Endothelial cell of umbilical vein (primary cell): ENCODE measurements around the gene NME7. TPM values are rescaled to one million over a fixed set of nuclear protein-coding genes. Genes with fewer than 3 reads are reported as not detected.

Experiments used
- BruUV-seq: library from RNA; stranded (reverse); fragments of 400-500 nt; replicated peaks from 2 replicates; lab custom pipeline; 2021; lab: Mats Ljungman, UMichigan
- CTCF ChIA-PET: fragments of 300-600, 350-600 bp; sonication (Branson Sonifier 250); formaldehyde crosslinking; loops from one replicate; lab custom pipeline; 2021; ENCODE audit warnings: antibody characterized with exemption, inconsistent platforms; lab: Charles Lee
- POLR2A ChIA-PET: fragments of 300-600, 350-600 bp; sonication (Branson Sonifier 250); formaldehyde crosslinking; loops from one replicate; lab custom pipeline; 2021; ENCODE audit warnings: antibody characterized with exemption, inconsistent platforms; lab: Charles Lee
- DNase-seq: peaks from one replicate; pipeline ENCODE4 v3.0.0-alpha.2; 2011; ENCODE audit warnings: low read depth, low spot score
- FAIRE-seq: peaks from 2 replicates; lab custom pipeline; 2011; peaks lifted over from hg19 to GRCh38; lab: Jason Lieb, UNC
- H2AFZ ChIP-seq: 2 replicates; pipeline ENCODE4 v1.6.0; 2012; ENCODE audit warnings: low read depth, low read length, control low read depth, inconsistent platforms
- H3K27ac ChIP-seq: 2 replicates; pipeline ENCODE4 v1.5.1; 2011; ENCODE audit warnings: low read depth, mild to moderate bottlenecking, control low read depth, low read length, moderate library complexity; ENCODE audit not compliant: insufficient read depth
- H3K27me3 ChIP-seq, 2 experiments: 2 replicates each; pipeline versions ENCODE4 v1.6.0 to v1.6.1; 2011; ENCODE audit warnings: low read length in 2 of 2, mixed read lengths in 1 of 2; ENCODE audit not compliant: control insufficient read depth in 2 of 2, insufficient read depth in 2 of 2
- H3K36me3 ChIP-seq, 2 experiments: 2 replicates in 1 of 2; 3 replicates in 1 of 2; pipeline ENCODE4 v1.5.1; 2011; ENCODE audit warnings: low read length in 2 of 2, mild to moderate bottlenecking in 1 of 2, moderate library complexity in 1 of 2; ENCODE audit not compliant: control insufficient read depth in 2 of 2, insufficient read depth in 2 of 2; ENCODE audit errors: extremely low read depth in 1 of 2
- H3K4me1 ChIP-seq: 3 replicates; pipeline ENCODE4 v1.5.1; 2011; ENCODE audit warnings: mild to moderate bottlenecking, low read length; ENCODE audit not compliant: control insufficient read depth, insufficient read depth; ENCODE audit errors: extremely low read depth
- H3K4me2 ChIP-seq: 2 replicates; pipeline ENCODE4 v1.6.1; 2011; ENCODE audit warnings: low read length, control low read depth, mixed read lengths; ENCODE audit not compliant: insufficient read depth
- H3K4me3 ChIP-seq, 3 experiments: fragments of 200-600 bp in 1 of 3; sonication (generic), shearing (Covaris generic) in 1 of 3; replicated peaks in 1 of 3; 2 replicates each; pipeline ENCODE4 v1.5.1; 2011 to 2016; ENCODE audit warnings: control low read depth in 3 of 3, low read length in 3 of 3, mild to moderate bottlenecking in 2 of 3, inconsistent platforms in 1 of 3, low read depth in 1 of 3, moderate library complexity in 1 of 3; ENCODE audit not compliant: insufficient read depth in 1 of 3
- H3K79me2 ChIP-seq: 2 replicates; pipeline ENCODE4 v1.6.0; 2012; ENCODE audit warnings: low read length, inconsistent platforms; ENCODE audit not compliant: control insufficient read depth, insufficient read depth
- H3K9ac ChIP-seq: replicated peaks from 2 replicates; pipeline ENCODE3; 2011; ENCODE audit warnings: low read length, control low read depth; ENCODE audit not compliant: insufficient read depth; ENCODE audit errors: extremely low read depth
- H3K9me1 ChIP-seq: replicated peaks from 3 replicates; pipeline ENCODE4 v1.6.0; 2011; ENCODE audit warnings: mild to moderate bottlenecking, low read length; ENCODE audit not compliant: control insufficient read depth, insufficient read depth; ENCODE audit errors: extremely low read depth
- H3K9me3 ChIP-seq: replicated peaks from 2 replicates; pipeline ENCODE4 v1.5.1; 2012; ENCODE audit warnings: low read length, inconsistent platforms; ENCODE audit not compliant: control insufficient read depth, insufficient read depth
- H4K20me1 ChIP-seq: replicated peaks from 2 replicates; pipeline ENCODE3; 2011; ENCODE audit warnings: mild to moderate bottlenecking, low read length; ENCODE audit not compliant: control insufficient read depth, insufficient read depth; ENCODE audit errors: extremely low read depth
- EZH2 ChIP-seq: IDR thresholded peaks from 2 replicates; pipeline ENCODE4 v1.6.1; 2012; ENCODE audit warnings: borderline replicate concordance, low read depth, mild to moderate bottlenecking, moderate library complexity, low read length, inconsistent platforms; ENCODE audit not compliant: severe bottlenecking
- FOS ChIP-seq: IDR thresholded peaks from 2 replicates; pipeline ENCODE4 v1.6.1; 2011; ENCODE audit warnings: mild to moderate bottlenecking, low read length, moderate library complexity, borderline replicate concordance; ENCODE audit not compliant: insufficient read depth
- GATA2 ChIP-seq: IDR thresholded peaks from 2 replicates; pipeline ENCODE4 v1.7.0; 2011; ENCODE audit warnings: low read depth, mild to moderate bottlenecking, moderate library complexity, mixed read lengths, low read length; ENCODE audit not compliant: insufficient read length, insufficient read depth
- JUN ChIP-seq: IDR thresholded peaks from 2 replicates; pipeline ENCODE4 v1.6.1; 2011; ENCODE audit warnings: borderline replicate concordance, low read depth; ENCODE audit not compliant: insufficient read length, insufficient read depth
- MYC ChIP-seq: IDR thresholded peaks from one replicate; pipeline ENCODE4 v1.6.1; 2011; ENCODE audit warnings: mild to moderate bottlenecking, low read depth, low read length
- POLR2A ChIP-seq: IDR thresholded peaks from 2 replicates; pipeline ENCODE4 v1.6.1; 2012; ENCODE audit warnings: low read depth, mild to moderate bottlenecking, control low read depth, low read length
- POLR2AphosphoS5 ChIP-seq: IDR thresholded peaks from 2 replicates; pipeline ENCODE4 v1.6.1; 2012; ENCODE audit warnings: low read depth, mild to moderate bottlenecking, control low read depth, low read length, moderate library complexity; ENCODE audit not compliant: insufficient read depth
- dilution Hi-C: fragments of 300-500 bp; cut with MboI; formaldehyde crosslinking; loops from one replicate; pipeline ENCODE4 v1.15.0; 2019; ENCODE audit warnings: low sequenced_read_pairs; ENCODE audit not compliant: extremely low pct_ligation_motif_present
- intact Hi-C: fragments of 100-400 bp; cut with micrococcal nuclease; formaldehyde crosslinking; loops from one replicate; pipeline ENCODE4 v1.10.0; 2022
- polyA plus RNA-seq, 4 experiments: library from polyadenylated mRNA; depleted of rRNA in 3 of 4; stranded (reverse) in 3 of 4; unstranded in 1 of 4; fragments of >200 nt; gene quantifications; 2 replicates each; pipeline versions ENCODE4 v1.2.1 to v1.2.3, GENCODE V29; 2011 to 2012; ENCODE audit warnings: missing spikeins in 1 of 4
- total RNA-seq: library from RNA; stranded (reverse); gene quantifications from 2 replicates; pipeline ENCODE4 v1.2.3, GENCODE V29; 2021
- TF ChIP-seq, protein P1 (sequence below): IDR thresholded peaks from 2 replicates; pipeline ENCODE4 v1.6.1; 2011; ENCODE audit not compliant: insufficient read depth, insufficient read length
- TF ChIP-seq, protein P2 (sequence below), 2 donors: IDR thresholded peaks; 1 replicate in 1 of 2; 2 replicates in 1 of 2; pipeline ENCODE4 v1.5.1; 2011; ENCODE audit warnings: low read length in 2 of 2, mild to moderate bottlenecking in 2 of 2, moderate library complexity in 2 of 2, control low read depth in 1 of 2, inconsistent platforms in 1 of 2, low read depth in 1 of 2; ENCODE audit not compliant: insufficient read depth in 1 of 2; ENCODE audit errors: extremely low read depth in 1 of 2

The NME7 gene
- total and polyA plus RNA-seq, 2 donors (not counting 3 experiments of a cell fraction or from before 2014, with no cell fraction given), result 16.5 to 25.3 TPM

GRCh38 chr1:169092399-169092798 is 275.2 kb downstream of the NME7 start:
- Histone ChIP-seq H3K27me3 (peaks cover 0 to 2% of the 10 kb centered on the region in 2 experiments), H2AFZ (no peak overlapping the region), H3K9me1 (no peaks in the 10 kb centered on the region), H3K36me3 (no peaks in the 10 kb centered on the region), H4K20me1 (no peaks in the 10 kb centered on the region), H3K9me3 (no peaks in the 10 kb centered on the region), H3K79me2 (no peaks in the 10 kb centered on the region), H3K4me2 (no peak overlapping the region), H3K4me3 (no peak overlapping the region), H3K27ac (no peak overlapping the region), H3K4me1 (no peaks in the 10 kb centered on the region), H3K9ac (no peak overlapping the region)
- no peak for DNase-seq
- TF ChIP-seq, protein P1, sequence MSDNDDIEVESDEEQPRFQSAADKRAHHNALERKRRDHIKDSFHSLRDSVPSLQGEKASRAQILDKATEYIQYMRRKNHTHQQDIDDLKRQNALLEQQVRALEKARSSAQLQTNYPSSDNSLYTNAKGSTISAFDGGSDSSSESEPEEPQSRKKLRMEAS, result no peak
- no peak for TF ChIP-seq MYC
- TF ChIP-seq POLR2AphosphoS5, result no peak
- TF ChIP-seq JUN, result no peak
- no peak for TF ChIP-seq POLR2A
- TF ChIP-seq FOS, result no peak
- TF ChIP-seq, protein P2, sequence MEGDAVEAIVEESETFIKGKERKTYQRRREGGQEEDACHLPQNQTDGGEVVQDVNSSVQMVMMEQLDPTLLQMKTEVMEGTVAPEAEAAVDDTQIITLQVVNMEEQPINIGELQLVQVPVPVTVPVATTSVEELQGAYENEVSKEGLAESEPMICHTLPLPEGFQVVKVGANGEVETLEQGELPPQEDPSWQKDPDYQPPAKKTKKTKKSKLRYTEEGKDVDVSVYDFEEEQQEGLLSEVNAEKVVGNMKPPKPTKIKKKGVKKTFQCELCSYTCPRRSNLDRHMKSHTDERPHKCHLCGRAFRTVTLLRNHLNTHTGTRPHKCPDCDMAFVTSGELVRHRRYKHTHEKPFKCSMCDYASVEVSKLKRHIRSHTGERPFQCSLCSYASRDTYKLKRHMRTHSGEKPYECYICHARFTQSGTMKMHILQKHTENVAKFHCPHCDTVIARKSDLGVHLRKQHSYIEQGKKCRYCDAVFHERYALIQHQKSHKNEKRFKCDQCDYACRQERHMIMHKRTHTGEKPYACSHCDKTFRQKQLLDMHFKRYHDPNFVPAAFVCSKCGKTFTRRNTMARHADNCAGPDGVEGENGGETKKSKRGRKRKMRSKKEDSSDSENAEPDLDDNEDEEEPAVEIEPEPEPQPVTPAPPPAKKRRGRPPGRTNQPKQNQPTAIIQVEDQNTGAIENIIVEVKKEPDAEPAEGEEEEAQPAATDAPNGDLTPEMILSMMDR (IDR thresholded peaks at IDR 0.05; ENCODE audit: extremely low read depth in 1 of 2, insufficient read depth in 1 of 2, low read depth in 1 of 2, low read length in 2 of 2), result no peak
- TF ChIP-seq EZH2, result no peak
- no peak for TF ChIP-seq GATA2
- POLR2A ChIA-PET, result no interaction called here
- dilution Hi-C loops, result no loop called here
- no peak for FAIRE-seq
- CTCF ChIA-PET, result no interaction called here
- intact Hi-C loops, result no loop called here
- BruUV-seq, result no TSS peak
